GM12891 (cell line): ENCODE results near the gene EBI3.

Experiments used
- POLR2A ChIP-seq: IDR thresholded peaks from 2 replicates; pipeline ENCODE4 v1.6.1; 2011; ENCODE audit warnings: low read depth, low read length, control low read depth
- TAF1 ChIP-seq: IDR thresholded peaks from 2 replicates; pipeline ENCODE4 v1.6.1; 2011; ENCODE audit warnings: low read depth, low read length, control low read depth

- TF ChIP-seq TAF1 (no peak), POLR2A (no peak)
Measured at GRCh38 chr19:4189641-4190040, 39.7 kb upstream of the EBI3 start.
